Measurements from ENCODE around the gene PTPRS.

DNA sequence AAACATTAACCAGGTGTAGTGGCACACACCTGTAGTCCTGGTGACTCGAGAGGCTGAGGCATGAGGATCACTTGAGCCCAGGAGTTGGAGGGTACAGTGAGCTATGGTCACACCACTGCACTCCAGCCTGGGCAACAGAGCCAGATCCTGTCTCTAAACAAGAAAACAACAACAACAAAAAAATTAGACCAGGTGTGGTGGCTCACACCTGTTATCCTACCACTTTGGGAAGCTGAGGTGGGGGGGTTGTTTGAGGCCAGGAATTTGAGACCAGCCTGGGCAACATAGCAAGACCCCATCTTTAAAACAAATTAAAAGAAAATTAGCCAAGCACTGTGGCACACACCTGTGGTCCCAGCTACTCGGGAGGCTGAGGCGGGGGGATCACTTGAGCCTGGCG lies 20.8 kb upstream of the PTPRS start:
- TF ChIP-seq TAF1 (IDR thresholded peaks at IDR 0.05; ENCODE audit: low read depth, low read length) (no peak), MAFK (IDR thresholded peaks at IDR 0.05; ENCODE audit: low read depth, low read length) (no peak), JUND (IDR thresholded peaks at IDR 0.05; ENCODE audit: low read length) (no peak)

All from H1 (cell line).